Stomach (tissue), 4 donors: ENCODE results near the gene MAP1LC3B.

ENCODE experiments used
- EP300 ChIP-seq: sonication (generic); formaldehyde crosslinking; IDR thresholded peaks from one replicate; pipeline ENCODE4 v1.6.1; 2017; ENCODE audit warnings: antibody characterized with exemption
- POLR2A ChIP-seq, 4 donors: fragments of 450-650 bp; IDR thresholded peaks; one replicate each; pipeline ENCODE4 v1.6.1; 2016; ENCODE audit warnings: antibody characterized with exemption in 4 of 4, control low read depth in 2 of 4, mild to moderate bottlenecking in 1 of 4, moderate library complexity in 1 of 4
- POLR2AphosphoS5 ChIP-seq, 3 donors: sonication (generic); formaldehyde crosslinking; IDR thresholded peaks; one replicate each; pipeline ENCODE4 v1.6.1; 2016; ENCODE audit warnings: antibody characterized with exemption in 3 of 3
- TF ChIP-seq, protein P1 (sequence below), 7 experiments: fragments of 450-650 bp in 4 of 7; fragments of 200-600 bp in 3 of 7; sonication (generic) in 3 of 7; IDR thresholded peaks; one replicate each; pipeline ENCODE4 v1.5.1; 2016 to 2019; ENCODE audit warnings: antibody characterized with exemption in 7 of 7, control low read depth in 2 of 7, mild to moderate bottlenecking in 1 of 7

- TF ChIP-seq, protein P1, sequence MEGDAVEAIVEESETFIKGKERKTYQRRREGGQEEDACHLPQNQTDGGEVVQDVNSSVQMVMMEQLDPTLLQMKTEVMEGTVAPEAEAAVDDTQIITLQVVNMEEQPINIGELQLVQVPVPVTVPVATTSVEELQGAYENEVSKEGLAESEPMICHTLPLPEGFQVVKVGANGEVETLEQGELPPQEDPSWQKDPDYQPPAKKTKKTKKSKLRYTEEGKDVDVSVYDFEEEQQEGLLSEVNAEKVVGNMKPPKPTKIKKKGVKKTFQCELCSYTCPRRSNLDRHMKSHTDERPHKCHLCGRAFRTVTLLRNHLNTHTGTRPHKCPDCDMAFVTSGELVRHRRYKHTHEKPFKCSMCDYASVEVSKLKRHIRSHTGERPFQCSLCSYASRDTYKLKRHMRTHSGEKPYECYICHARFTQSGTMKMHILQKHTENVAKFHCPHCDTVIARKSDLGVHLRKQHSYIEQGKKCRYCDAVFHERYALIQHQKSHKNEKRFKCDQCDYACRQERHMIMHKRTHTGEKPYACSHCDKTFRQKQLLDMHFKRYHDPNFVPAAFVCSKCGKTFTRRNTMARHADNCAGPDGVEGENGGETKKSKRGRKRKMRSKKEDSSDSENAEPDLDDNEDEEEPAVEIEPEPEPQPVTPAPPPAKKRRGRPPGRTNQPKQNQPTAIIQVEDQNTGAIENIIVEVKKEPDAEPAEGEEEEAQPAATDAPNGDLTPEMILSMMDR (IDR thresholded peaks at IDR 0.05), result no peak
- no peak for TF ChIP-seq POLR2A (IDR thresholded peaks at IDR 0.05)
- no peak for TF ChIP-seq EP300
- TF ChIP-seq POLR2AphosphoS5 (IDR thresholded peaks at IDR 0.05), result no peak
Observed at GRCh38 chr16:87421003-87421912, 29.1 kb downstream of the MAP1LC3B start.
